Stimulated activated CD8-positive, alpha-beta memory T cell treated with anti-CD3 and anti-CD28 coated beads, Interleukin-15, amount 100 ng/mL, for 1 hour (primary cell): ENCODE results near the gene RECK.

Experiments
- DNase-seq: peaks from one replicate; pipeline ENCODE4 v3.0.0-alpha.2; 2020; ENCODE audit warnings: low read depth

RECK gene

DNA sequence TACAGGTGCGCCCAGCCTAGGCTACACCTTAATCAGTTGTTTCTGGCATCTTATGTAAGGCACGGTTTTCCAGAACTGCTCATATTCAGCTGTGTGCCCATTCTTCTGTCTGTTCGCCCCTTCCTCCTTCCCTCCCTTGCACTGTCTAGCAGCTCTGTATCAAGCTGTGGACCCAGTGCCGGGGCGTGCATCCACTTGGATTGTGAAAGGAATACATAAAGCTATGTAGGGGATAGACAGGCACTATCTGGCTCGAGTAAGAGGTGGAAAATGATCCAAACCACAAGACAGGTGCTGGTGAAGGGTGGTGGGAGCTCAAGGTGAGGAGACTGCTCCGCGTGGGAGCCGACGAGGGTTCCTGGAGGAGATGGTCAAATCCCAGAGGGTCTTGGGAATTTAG is 101.8 kb downstream of the RECK start:
- no peak for DNase-seq

DNA sequence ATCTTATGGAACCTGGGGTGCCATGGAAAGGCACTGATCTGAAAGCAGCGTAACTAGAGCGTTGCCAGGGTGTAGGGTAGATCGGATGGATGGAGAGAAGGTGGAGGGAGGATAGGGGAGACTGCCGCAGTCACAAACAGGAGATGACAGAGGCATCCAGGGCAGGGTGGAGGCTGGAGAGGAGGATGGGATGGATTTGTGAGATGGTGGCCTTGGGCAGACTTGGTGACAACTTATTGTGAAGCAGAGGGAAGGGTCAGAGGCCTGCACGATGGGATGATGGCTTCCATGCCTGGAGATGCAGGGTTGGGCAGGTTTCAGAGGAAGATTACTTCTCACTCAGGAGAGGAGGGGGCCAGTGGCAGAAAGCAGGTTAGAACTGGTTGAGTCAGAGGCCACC is 102.2 kb downstream of the RECK start:
- no peak for DNase-seq

DNA sequence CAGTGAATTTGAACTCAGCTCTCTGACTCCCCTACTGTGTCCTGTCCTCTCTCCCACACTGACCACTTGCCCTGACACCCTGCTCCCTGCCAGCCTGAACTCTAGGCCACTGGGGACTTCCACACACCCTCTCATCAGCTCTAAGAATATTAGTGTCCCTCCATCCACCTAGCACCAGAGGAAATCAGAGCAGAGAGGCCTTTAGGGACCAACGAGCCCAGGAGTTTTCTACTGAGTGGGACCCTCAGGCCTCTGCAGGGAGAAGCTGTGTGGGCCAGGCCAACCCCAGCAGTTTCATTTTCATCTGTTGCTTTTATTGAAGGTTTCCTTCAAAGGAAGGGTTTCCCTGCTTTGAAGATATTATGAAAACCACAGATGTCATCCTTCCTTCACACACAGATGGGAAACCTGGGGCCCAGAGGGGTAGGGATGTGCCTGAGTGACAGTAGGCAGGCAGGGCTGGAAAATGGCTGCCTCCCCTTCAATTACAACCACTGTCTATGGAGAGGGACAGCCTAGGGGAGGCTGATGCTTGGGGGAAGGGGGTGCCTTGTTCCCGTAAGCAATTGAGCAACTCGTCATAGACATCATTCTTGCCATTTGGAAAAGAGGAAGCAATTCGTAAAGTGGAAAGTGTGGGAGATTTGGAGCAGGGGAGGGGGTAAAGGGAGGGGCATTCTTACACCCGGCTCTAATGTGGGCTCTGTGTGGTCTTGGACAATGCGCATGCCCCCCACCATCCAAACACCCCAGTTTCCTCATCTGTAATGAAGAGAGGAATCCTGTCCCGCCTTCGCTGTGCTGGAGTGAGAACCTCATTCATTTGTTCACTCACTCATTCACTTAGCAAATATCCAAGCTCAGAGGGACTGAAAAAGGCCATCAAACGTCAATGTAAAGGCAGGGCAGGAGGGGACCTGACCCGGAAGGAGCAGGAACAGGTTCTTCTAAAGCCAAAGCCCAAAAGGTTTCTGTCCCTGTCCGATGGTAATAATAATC is 103.7 kb downstream of the RECK start:
- DNase-seq, result no peak

DNA sequence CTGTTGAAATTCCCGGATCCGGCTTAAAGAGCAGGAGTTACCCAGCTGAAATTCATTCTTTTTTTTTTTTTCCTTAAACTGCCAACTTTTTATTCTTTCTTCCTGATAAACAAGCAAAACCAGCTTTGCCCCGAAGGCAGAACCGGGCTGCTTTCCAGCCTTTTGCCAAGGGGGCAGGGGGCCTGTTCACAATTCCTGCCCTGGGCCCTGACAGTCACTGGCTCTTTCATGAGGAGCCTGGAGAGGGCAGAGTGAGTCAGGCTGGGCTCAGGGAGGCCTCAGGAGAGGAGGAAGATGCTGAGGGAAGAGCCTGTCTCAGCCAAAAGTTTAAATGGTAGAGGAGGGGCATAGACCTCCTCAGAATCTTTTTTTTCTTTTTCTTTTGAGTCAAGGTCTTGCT is 104.6 kb downstream of the RECK start:
- DNase-seq, result no peak

GRCh38 chr9:36141761-36142160 is 105.0 kb downstream of the RECK start:
- no peak for DNase-seq

DNA sequence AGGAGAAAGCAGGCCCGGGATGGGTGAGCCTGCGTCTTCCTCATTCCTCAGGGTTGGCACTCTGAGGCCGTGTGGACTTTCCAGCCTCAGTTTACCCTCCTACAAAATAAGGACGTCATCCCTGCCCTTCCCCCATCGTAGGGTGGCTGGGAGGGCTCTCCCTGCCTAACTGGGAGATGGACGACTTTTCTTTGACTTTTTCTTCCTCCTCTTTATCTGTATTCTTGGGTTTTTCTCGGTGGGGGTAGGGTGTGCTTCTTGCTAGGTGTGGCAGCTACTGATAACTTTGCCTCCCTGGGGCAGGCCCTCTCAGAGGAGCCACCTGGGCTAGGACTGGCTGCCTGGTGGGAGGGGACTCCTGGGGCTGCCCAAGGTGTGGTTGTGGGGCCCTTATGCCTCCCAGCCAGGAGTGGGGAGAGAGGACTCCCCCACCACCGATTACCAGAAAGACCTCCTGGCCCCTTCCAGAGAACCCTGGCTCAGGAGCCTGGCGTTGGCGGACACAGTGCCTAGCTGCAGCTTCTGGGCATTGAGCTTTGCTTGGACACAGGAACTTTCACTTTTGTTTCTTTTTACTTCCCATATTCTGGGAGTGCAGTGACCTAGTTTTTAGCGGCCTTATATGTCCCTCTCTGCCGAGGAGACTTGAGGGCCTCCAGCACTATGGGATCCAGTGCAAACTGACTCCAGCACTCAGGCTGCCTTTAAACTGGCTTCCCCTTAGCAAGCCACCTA is 106.0 kb downstream of the RECK start:
- DNase-seq, result no peak

DNA sequence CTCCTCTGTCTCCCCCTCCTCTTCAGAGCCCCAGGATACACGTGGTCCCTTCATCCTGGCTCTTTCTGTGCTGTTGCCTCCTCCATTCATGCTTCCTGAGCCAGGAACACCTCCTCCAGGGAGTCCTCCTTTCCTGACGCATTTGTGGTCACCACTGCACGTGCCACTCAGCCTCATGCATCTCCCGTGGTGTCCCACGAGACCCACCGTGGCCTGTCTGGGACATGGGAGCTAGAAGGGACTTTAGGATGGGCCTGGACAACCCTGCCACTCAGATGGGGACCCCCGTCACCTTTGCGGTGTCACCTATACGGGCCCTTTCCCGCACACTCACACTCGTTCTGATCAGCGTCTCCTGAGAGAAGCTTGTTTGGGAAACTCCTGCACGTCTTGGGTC is 106.5 kb downstream of the RECK start:
- DNase-seq, result no peak

DNA sequence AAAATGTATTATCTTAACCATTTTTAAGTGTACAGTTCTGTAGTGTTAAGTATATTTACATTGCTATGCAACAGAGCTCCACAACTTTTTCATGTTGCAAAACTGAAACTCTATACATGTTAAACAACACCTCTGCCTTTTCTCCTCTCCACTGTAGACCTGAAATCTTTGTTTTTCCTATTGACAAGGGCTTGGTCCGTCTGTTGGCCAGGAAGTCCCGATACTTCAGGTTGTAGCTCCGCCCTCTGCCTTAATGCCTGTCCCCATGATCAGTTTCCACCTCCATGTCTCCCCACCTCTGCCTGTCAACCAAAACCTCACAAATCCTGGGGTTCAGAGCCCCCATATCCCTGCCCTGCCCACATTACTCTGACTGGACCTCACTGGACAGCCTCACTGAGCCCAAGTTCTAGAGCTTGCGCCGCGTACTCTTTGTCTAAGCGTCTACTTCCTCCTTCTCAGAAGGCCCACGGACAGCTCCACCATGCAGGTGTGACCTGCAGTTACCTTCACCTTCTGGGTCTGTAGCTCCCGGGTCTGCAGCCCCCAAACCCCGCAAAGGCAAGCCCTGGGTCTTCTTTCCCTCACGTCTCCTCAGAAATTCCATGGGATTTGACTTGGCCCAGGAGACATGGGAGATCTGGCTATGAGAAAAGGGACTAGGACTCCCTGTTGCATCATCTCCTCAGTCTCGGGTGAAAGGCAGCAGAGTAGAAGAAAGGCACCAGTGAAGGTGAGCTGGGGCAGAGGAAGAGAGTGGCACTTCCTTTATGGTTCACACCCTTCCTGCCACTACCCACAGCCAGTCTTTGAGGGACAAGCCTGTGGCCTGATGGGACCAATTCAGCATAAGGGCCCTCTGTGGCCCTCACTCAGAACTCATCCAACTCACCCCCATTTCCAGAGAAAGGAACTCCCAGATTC is 107.9 kb downstream of the RECK start:
- DNase-seq, result no peak

DNA sequence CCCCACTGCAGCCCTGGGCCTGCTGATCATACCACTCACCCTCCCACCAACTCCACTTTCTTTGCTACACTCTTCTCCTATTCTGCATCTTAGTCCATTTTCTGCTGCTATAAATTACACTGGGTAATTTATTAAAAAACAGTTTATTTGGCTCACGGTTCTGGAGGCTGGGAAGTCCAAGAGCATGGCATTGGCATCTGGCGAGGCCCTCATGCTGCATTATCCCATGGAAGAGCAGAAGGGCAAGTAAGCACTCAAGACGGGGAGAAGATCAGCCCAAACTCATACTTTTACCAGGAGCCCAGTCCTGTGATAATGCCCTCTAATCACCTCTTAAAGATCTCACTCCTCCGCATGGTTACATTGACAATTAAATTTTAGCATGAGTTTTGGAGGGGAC is 109.3 kb downstream of the RECK start:
- no peak for DNase-seq

- DNase-seq, result no peak
Measured at GRCh38 chr9:36146651-36147050, 109.9 kb downstream of the RECK start.

DNA sequence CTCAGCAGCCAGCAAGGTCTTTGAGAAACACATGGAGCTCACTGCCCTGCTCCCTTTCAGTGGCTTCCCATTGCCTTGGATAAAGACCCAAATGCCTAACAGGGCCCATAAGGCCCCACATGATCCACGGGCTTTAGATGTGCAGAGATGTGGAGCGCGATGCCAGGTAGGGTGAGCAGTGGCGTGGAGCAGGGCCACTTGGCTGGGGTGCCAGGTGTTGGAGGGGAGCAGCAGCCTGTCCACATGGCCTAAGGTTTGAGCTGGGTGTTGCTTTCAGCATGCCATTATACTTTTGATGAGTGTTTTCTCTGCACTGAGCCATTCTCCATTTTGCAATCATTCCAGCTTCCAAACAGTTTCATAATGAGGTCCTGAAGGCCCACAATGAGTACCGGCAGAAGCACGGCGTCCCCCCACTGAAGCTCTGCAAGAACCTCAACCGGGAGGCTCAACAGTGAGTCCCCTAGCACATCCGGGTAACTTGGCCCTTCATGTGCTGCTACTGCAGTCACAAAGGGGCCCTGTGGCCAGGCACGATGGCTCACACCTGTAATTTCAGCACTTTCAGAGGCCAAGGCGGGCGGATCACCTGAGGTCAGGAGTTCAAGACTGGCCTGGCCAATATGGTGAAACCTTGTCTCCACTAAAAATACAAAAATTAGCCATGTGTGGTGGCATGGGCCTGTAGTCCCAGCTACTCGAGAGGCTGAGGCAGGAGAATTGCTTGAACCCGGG is 110.9 kb downstream of the RECK start:
- DNase-seq, result no peak

GRCh38 chr9:36148311-36149051 is 111.8 kb downstream of the RECK start:
- peak; percentile 61 for DNase-seq

DNA sequence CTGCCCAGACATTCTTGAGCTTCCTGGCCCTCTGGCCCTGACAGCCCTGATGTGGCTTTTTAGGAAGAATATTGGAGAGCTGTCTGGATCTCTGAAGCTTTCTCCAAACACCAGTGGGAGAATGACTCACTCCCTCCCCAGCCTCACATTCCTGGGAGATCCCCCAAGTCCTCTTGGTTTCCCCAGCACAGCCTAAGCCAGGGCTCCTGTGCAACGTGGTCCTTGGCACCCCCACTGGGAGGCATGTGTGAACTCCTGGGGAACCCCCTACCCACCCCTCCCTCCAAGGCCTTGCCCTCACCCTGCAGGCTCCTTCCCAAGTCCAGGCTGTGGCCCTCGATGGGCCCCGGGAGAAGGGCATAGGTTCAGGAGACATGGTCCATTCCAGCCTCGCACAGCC is 112.5 kb downstream of the RECK start:
- DNase-seq, result no peak

DNA sequence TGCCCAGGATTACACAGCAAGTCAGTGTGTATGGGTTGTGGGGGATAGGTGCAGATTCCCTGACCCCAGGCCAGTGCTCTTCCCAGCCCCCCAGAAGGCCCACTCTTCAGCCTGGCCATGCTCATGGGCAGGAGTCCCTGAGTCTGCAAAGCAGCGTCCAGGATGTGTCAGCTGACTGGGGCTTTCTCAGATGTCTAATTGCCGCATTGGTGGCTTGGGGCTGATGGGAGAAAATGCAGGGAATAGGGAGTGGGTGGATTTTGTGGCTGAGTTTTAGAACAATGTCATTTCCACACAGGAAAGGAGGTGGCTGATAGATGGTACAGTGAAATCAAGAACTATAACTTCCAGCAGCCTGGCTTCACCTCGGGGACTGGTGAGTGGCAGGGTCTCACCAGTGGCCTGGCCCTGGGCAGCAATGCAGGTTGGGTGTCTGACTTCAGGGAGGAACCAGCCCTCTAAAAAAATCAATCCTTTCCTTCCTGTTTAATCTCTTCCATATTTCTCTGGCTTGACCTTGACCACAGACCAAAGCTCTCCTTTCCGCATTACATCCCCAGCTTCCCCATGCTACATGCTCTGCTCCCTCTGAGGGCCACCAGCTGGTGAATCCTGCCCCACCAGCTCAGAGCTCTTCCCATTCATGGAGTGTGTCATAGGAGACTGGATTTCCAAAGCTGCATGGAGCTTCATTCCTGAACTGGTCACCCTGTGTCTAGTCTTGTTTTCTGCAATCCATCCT is 114.0 kb downstream of the RECK start:
- DNase-seq, result no peak

GRCh38 chr9:36151316-36152210 is 114.8 kb downstream of the RECK start:
- DNase-seq, result peak; percentile 80

DNA sequence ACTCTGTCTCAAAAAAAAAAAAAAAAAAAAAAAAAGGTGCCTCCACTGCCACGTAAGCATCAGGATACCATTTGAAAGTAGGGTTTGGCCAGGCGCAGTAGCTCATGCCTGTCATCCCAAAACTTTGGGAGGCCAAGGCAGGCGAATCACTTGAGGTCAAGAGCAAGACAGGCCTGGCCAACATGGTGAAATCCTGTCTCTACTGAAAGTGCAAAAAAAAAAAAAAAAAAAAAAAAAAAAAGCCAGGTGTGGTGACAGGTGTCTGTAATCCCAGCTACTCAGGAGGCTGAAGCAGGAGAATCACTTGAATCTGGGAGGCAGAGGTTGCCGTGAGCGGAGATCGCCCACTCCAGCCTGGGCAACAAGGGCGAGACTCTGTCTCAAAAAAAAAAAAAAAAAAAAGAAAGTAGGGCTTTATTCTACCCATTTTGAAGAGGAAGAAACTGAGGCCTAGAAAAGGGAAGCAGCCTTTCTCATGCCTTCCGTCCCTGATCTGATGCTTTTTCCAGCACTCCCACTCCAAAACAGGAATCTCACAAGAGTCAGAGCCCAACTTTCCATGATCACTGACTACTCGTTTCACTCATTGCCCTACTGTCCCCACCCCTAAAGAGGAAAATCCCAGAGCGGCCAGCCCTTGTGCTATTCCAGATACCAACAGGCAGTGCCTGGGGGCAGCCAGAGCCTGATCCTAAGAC is 116.2 kb downstream of the RECK start:
- no peak for DNase-seq

GRCh38 chr9:36153746-36154145 is 117.0 kb downstream of the RECK start:
- no peak for DNase-seq

DNA sequence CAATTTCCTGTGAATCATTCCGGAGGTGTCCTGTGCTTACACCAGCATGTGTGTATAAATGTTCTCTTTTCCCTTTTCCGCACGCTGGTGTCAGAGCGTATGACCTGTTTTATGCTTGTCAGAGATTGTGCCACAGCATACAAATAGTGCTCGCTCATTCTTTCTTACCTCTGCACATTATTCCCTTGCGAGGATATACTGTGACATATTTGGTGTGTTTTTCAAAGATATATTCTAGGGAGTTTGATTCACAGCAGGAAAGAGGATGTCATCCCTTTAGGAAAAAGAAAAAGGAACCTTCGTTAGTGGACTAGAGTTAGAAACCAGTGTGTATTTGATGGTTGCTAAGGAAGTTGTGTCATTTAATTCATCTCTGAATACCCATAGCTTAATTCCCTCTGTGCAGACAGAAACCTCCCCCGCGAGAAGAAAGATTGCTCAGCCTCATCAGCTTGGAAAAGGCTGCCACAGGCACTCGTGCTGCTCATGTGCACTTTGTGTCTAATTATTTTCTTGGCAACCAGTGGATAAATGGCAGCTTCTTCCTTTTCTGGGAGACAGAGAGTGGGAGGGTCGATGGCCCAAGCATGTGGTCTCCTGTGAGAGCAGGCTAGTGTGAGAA is 117.7 kb downstream of the RECK start:
- no peak for DNase-seq
